HepG2 (cell line): ENCODE results near the gene LAMA5. TPM values are rescaled to one million over a fixed set of nuclear protein-coding genes. Genes with fewer than 3 reads are reported as not detected.

ENCODE experiments used
- ATAC-seq: fragments of 200-7000 bp; cut with Tn5 transposase; 3 replicates; pipeline ENCODE4 v1.9.1; 2020; ENCODE audit warnings: mild to moderate bottlenecking, moderate library complexity
- BruUV-seq: library from RNA; stranded (reverse); fragments of 400-500 nt; replicated peaks from 2 replicates; lab custom pipeline; 2021; lab: Mats Ljungman, UMichigan
- CTCF ChIA-PET: fragments of 300-600 bp; formaldehyde crosslinking; extraction: SDS; loops from one replicate; lab custom pipeline; 2021; ENCODE audit warnings: low total read pairs, inconsistent platforms, low intra/inter-chr PET ratio; lab: Yijun Ruan, JAX
- POLR2A ChIA-PET: fragments of 350-600 bp; sonication (Branson Sonifier 250); formaldehyde crosslinking; loops from one replicate; lab custom pipeline; 2020; ENCODE audit warnings: antibody characterized with exemption, inconsistent platforms; lab: Yijun Ruan, JAX
- DNase-seq: peaks from one replicate; pipeline ENCODE4 v3.0.0-alpha.2; 2015; ENCODE audit warnings: low spot score
- FAIRE-seq: peaks from 3 replicates; lab custom pipeline; 2011; peaks lifted over from hg19 to GRCh38; lab: Jason Lieb, UNC
- H2AFZ ChIP-seq: one replicate; pipeline ENCODE4 v1.6.1; 2011; ENCODE audit warnings: low read length, inconsistent platforms
- H3K27ac ChIP-seq: fragments of 300-600 bp; 3 replicates; pipeline ENCODE4 v1.8.0; 2011; ENCODE audit warnings: mixed run types, mild to moderate bottlenecking, mixed read lengths, low read length, inconsistent platforms; ENCODE audit not compliant: insufficient read depth; ENCODE audit errors: extremely low read length
- H3K27me3 ChIP-seq, 2 experiments: fragments of 200-600 bp in 1 of 2; 2 replicates in 1 of 2; 3 replicates in 1 of 2; pipeline versions ENCODE4 v1.6.0 to v1.8.0; 2011; ENCODE audit warnings: low read length in 2 of 2, mild to moderate bottlenecking in 2 of 2, moderate library complexity in 2 of 2, inconsistent platforms in 1 of 2; ENCODE audit not compliant: insufficient read depth in 2 of 2, control insufficient read depth in 1 of 2
- H3K36me3 ChIP-seq, 2 experiments: fragments of 200-600 bp in 1 of 2; replicated peaks in 1 of 2; 2 replicates in 1 of 2; 3 replicates in 1 of 2; pipeline versions ENCODE4 v1.5.1 to v1.8.0; 2011; ENCODE audit warnings: low read length in 2 of 2, inconsistent platforms in 1 of 2; ENCODE audit not compliant: insufficient read depth in 2 of 2, control insufficient read depth in 1 of 2
- H3K4me1 ChIP-seq: 2 replicates; pipeline ENCODE4 v1.5.1; 2012; ENCODE audit warnings: low read length, inconsistent platforms; ENCODE audit not compliant: insufficient read depth
- H3K4me2 ChIP-seq: 2 replicates; pipeline ENCODE4 v1.6.0; 2011; ENCODE audit warnings: low read depth, low read length, inconsistent platforms
- H3K4me3 ChIP-seq, 3 experiments: fragments of 200-600 bp in 1 of 3; sonication (generic), shearing (Covaris generic) in 1 of 3; replicated peaks in 1 of 3; 2 replicates each; pipeline ENCODE4 v1.5.1; 2011 to 2016; ENCODE audit warnings: low read length in 3 of 3, inconsistent platforms in 2 of 3, low read depth in 2 of 3, mild to moderate bottlenecking in 2 of 3, control low read depth in 1 of 3, mixed read lengths in 1 of 3; ENCODE audit not compliant: insufficient read depth in 1 of 3
- H3K79me2 ChIP-seq: one replicate; pipeline ENCODE4 v1.6.1; 2011; ENCODE audit warnings: low read length, inconsistent platforms; ENCODE audit not compliant: insufficient read depth
- H3K9ac ChIP-seq: 2 replicates; pipeline ENCODE4 v1.6.0; 2011; ENCODE audit warnings: mild to moderate bottlenecking, low read depth, low read length, inconsistent platforms; ENCODE audit not compliant: insufficient read depth
- H3K9me3 ChIP-seq: 2 replicates; pipeline ENCODE4 v1.5.1; 2012; ENCODE audit warnings: mild to moderate bottlenecking, low read length
- H4K20me1 ChIP-seq: 2 replicates; pipeline ENCODE4 v1.6.0; 2011; ENCODE audit warnings: inconsistent platforms, mild to moderate bottlenecking, low read length, moderate library complexity; ENCODE audit not compliant: insufficient read depth
- DNMT1 ChIP-seq: sonication (generic); formaldehyde crosslinking; IDR thresholded peaks from 2 replicates; pipeline ENCODE4 v1.5.1; 2020; ENCODE audit warnings: mild to moderate bottlenecking, missing genetic modification reagents
- HNRNPL ChIP-seq: fragments of 200-400 bp; formaldehyde crosslinking; IDR thresholded peaks from 2 replicates; pipeline ENCODE4 v1.6.1; 2017; ENCODE audit warnings: mild to moderate bottlenecking, low read depth, low read length
- KLF15 ChIP-seq: sonication (generic); formaldehyde crosslinking; IDR thresholded peaks from 2 replicates; pipeline ENCODE4 v1.8.1; 2023; ENCODE audit warnings: borderline replicate concordance, mild to moderate bottlenecking, inconsistent platforms, missing genetic modification reagents, mixed read lengths
- NR2F6 ChIP-seq, 2 experiments: IDR thresholded peaks; 2 replicates each; pipeline ENCODE4 v1.6.1; 2016; ENCODE audit warnings: antibody characterized with exemption in 1 of 2, mild to moderate bottlenecking in 1 of 2
- POLR2A ChIP-seq, 2 experiments: IDR thresholded peaks; 2 replicates each; pipeline ENCODE4 v1.6.1; 2011; ENCODE audit warnings: low read depth in 2 of 2, low read length in 2 of 2, mild to moderate bottlenecking in 1 of 2, moderate library complexity in 1 of 2; ENCODE audit not compliant: insufficient read depth in 1 of 2
- RBFOX2 ChIP-seq: fragments of 200-400 bp; formaldehyde crosslinking; IDR thresholded peaks from 2 replicates; pipeline ENCODE4 v1.6.1; 2017; ENCODE audit warnings: low read depth, mild to moderate bottlenecking, low read length
- RBM22 ChIP-seq: fragments of 200-400 bp; formaldehyde crosslinking; optimal IDR thresholded peaks from 2 replicates; pipeline ENCODE3; 2017; ENCODE audit warnings: mild to moderate bottlenecking, low read length, moderate library complexity
- SNRNP70 ChIP-seq: fragments of 200-400 bp; formaldehyde crosslinking; IDR thresholded peaks from 2 replicates; pipeline ENCODE4 v1.6.1; 2017; ENCODE audit warnings: mild to moderate bottlenecking, low read depth, low read length, moderate library complexity
- SRSF9 ChIP-seq: fragments of 200-400 bp; formaldehyde crosslinking; IDR thresholded peaks from 2 replicates; pipeline ENCODE4 v1.6.1; 2018; ENCODE audit warnings: borderline replicate concordance, mild to moderate bottlenecking, low read depth, low read length; ENCODE audit not compliant: insufficient read depth, poor library complexity, severe bottlenecking
- U2AF1 ChIP-seq: fragments of 200-400 bp; formaldehyde crosslinking; optimal IDR thresholded peaks from 2 replicates; pipeline ENCODE3; 2017; ENCODE audit warnings: mild to moderate bottlenecking, low read depth, low read length
- ZNF232 ChIP-seq: sonication (generic); formaldehyde crosslinking; IDR thresholded peaks from 2 replicates; pipeline ENCODE4 v1.4.0; 2020; ENCODE audit warnings: missing genetic modification reagents, borderline replicate concordance
- ZNF367 ChIP-seq: sonication (generic); formaldehyde crosslinking; IDR thresholded peaks from 2 replicates; pipeline ENCODE4 v1.4.0; 2020; ENCODE audit warnings: missing genetic modification reagents, borderline replicate concordance
- ZNF546 ChIP-seq: sonication (generic); formaldehyde crosslinking; conservative IDR thresholded peaks from 2 replicates; pipeline ENCODE4 v1.8.1; 2023; ENCODE audit warnings: mild to moderate bottlenecking, missing genetic modification reagents
- ZSCAN21 ChIP-seq: sonication (generic); formaldehyde crosslinking; IDR thresholded peaks from 2 replicates; pipeline ENCODE4 v1.8.0; 2022; ENCODE audit warnings: mild to moderate bottlenecking, missing genetic modification reagents, moderate library complexity, borderline replicate concordance
- WGBS: methylation state at CpG from one replicate; pipeline ENCODE4 v1.1.6; 2017; ENCODE audit warnings: low lambda C conversion rate; 5-methylcytosine and 5-hydroxymethylcytosine counted together
- in situ Hi-C: cut with HindIII; loops from 2 replicates; pipeline ENCODE4 v1.10.0; 2017; ENCODE audit warnings: low pct_unique_long_range_greater_than_20kb; ENCODE audit not compliant: extremely low pct_ligation_motif_present
- intact Hi-C: fragments of 100-400 bp; cut with micrococcal nuclease; formaldehyde crosslinking; loops from one replicate; pipeline ENCODE4 v1.10.0; 2022; ENCODE audit not compliant: unreplicated experiment
- polyA plus RNA-seq, 8 experiments: library from polyadenylated mRNA; depleted of rRNA in 3 of 8; stranded (reverse) in 7 of 8; unstranded in 1 of 8; fragments of >200 nt; fragmentation: Illumina TruSeq in 4 of 8; extraction: Trizol in 4 of 8; gene quantifications; 2 replicates each; pipeline versions ENCODE4 v1.2.1 to v1.2.3, GENCODE V29; 2011 to 2016; ENCODE audit warnings: low read depth in 4 of 8, missing spikeins in 1 of 8, mixed read lengths in 1 of 8; ENCODE audit not compliant: insufficient read depth in 1 of 8
- total RNA-seq, 5 experiments: library from RNA; depleted of rRNA; stranded (reverse); fragments of >200 nt; fragmentation: Illumina TruSeq; extraction: Trizol; gene quantifications; 2 replicates each; pipeline ENCODE4 v1.2.3, GENCODE V29; 2016; ENCODE audit warnings: low read depth in 1 of 5

The LAMA5 gene
- total and polyA plus RNA-seq, 2 of the 13 experiments (the other 11 are each of a cell fraction or from before 2014, with no cell fraction given): 21.0 to 44.7 TPM

DNA sequence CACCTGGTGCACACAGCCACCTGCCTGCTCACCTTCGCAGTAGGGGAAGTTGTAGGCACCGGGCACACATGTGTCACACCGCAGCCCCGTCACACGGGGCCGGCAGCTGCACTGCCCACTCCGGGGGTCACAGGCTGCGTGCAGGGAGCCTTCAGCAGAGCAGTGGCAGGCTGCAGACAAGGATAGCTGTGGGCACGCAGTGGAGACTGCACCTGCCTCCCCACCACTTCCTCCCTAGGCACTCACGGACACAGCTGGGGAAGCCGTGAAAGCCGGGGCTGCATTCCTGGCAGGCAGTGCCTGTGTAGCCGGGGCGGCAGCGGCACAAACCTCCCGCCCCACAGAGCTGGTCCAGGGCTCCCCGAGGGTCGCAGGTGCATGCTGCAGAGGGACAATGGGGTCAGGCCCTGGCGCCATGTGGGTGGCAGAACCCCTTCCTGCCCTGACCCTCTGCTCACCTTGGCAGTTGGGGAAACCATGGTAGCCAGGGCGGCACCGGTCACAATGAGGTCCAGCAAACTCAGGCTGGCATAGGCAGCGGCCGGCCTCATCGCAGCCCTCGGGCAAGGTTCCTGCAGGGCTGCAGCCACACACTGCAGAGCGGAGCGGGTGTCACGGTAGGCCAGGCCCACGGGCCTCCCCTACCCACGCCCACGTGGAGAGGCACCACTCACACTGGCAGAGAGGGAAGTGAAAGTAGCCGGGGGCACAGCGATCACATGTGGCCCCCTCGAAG lies 29.4 kb downstream of the LAMA5 start:
- no TSS peak for BruUV-seq
- CTCF ChIA-PET: no interaction called here
- 97% methylated on average over 34 of the region's 34 CpGs for WGBS
- ATAC-seq (no peak; the same call in 2 of the 3 replicates), FAIRE-seq (no peak), DNase-seq (no peak)
- Histone ChIP-seq H2AFZ (no peak overlapping the region), H4K20me1 (no peaks in the 10 kb centered on the region; the same call in 1 of the 2 replicates), H3K27me3 (no peaks in the 10 kb centered on the region), H3K4me2 (no peak overlapping the region), H3K36me3 (peaks cover 49 to 71% of the 10 kb centered on the region in 2 experiments), H3K27ac (no peak overlapping the region), H3K9ac (no peak overlapping the region), H3K4me3 (no peak overlapping the region), H3K4me1 (peaks cover 14% of the 10 kb centered on the region), H3K79me2 (no peaks in the 10 kb centered on the region), H3K9me3 (no peaks in the 10 kb centered on the region)
- TF ChIP-seq DNMT1 (no peak), SRSF9 (no peak), RBFOX2 (peak; percentile 49), ZNF546 (CRISPR knock-in tag) (no peak), KLF15 (CRISPR knock-in tag) (no peak), ZSCAN21 (CRISPR knock-in tag) (peak; percentile 12; the same call in 1 of the 2 replicates), NR2F6 (IDR thresholded peaks at IDR 0.05) (no peak), NR2F6 (CRISPR knock-in tag; IDR thresholded peaks at IDR 0.05) (no peak), POLR2A (IDR thresholded peaks at IDR 0.05; ENCODE audit: insufficient read depth in 1 of 2, low read depth in 2 of 2, low read length in 2 of 2) (0 out of 4 replicates have a peak, but pooled peaks of 1 of the 2 experiments have one; percentile 30), HNRNPL (0 out of 2 replicates have a peak, but pooled peaks have one; percentile 20), RBM22 (peak; percentile 36), ZNF232 (CRISPR knock-in tag) (no peak), ZNF367 (CRISPR knock-in tag) (no peak), SNRNP70 (no peak), U2AF1 (no peak)
- intact Hi-C loops: no loop called here
- in situ Hi-C loops: no loop called here
- POLR2A ChIA-PET: no interaction called here
